Neutrophil (primary cell): ENCODE results near the gene FITM1.
A peak's percentile ranks its signal among the peaks of the same experiment; 100 is the strongest.

Source experiments
- H3K27ac ChIP-seq: fragments of 200-600 bp; sonication (generic); 2 replicates; pipeline ENCODE4 v1.5.1; 2016; ENCODE audit warnings: mild to moderate bottlenecking, moderate library complexity
- H3K27me3 ChIP-seq: fragments of 200-600 bp; sonication (generic); 2 replicates; pipeline ENCODE4 v1.6.0; 2016; ENCODE audit warnings: mild to moderate bottlenecking
- H3K36me3 ChIP-seq: fragments of 200-600 bp; sonication (generic); 2 replicates; pipeline ENCODE4 v1.5.1; 2017
- H3K4me1 ChIP-seq, 2 experiments: fragments of 200-600 bp in 1 of 2; sonication (generic) in 1 of 2; 1 replicate in 1 of 2; 2 replicates in 1 of 2; pipeline versions ENCODE4 v1.5.1 to v1.6.1; 2013 to 2016; ENCODE audit warnings: low read depth in 1 of 2, low read length in 1 of 2, mild to moderate bottlenecking in 1 of 2, moderate library complexity in 1 of 2; ENCODE audit not compliant: control insufficient read depth in 1 of 2, insufficient read depth in 1 of 2
- H3K4me3 ChIP-seq, 2 experiments: fragments of 200-600 bp in 1 of 2; sonication (generic) in 1 of 2; 1 replicate in 1 of 2; 2 replicates in 1 of 2; pipeline ENCODE4 v1.5.1; 2013 to 2016; ENCODE audit warnings: low read depth in 1 of 2, low read length in 1 of 2, mild to moderate bottlenecking in 1 of 2, moderate library complexity in 1 of 2
- H3K9me3 ChIP-seq: fragments of 200-600 bp; sonication (generic); 2 replicates; pipeline ENCODE4 v1.5.1; 2016
- TF ChIP-seq, protein P1 (sequence below): fragments of 200-600 bp; sonication (generic); IDR thresholded peaks from 2 replicates; pipeline ENCODE4 v1.5.1; 2016; ENCODE audit warnings: antibody characterized with exemption

Gene FITM1

DNA sequence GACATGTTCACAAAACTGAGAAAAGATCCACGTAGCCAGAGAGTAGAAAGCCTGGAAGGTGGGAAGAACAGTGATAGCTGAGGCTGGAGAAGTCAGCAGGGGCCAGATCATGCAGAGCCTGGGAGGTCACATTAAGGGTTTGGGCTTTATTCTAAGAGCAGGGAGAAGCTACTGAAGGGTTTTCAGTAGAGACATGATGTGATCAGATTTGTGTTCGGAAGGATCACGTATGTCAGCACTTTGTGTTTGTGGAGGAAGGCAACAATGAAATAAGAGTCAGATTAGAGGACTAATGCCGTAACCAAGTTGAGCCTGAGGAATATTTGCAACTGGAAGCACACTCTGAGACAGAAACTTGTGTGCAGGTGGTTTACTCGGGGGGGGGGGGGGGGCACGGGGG, 40.6 kb upstream of the FITM1 start:
- TF ChIP-seq, protein P1, sequence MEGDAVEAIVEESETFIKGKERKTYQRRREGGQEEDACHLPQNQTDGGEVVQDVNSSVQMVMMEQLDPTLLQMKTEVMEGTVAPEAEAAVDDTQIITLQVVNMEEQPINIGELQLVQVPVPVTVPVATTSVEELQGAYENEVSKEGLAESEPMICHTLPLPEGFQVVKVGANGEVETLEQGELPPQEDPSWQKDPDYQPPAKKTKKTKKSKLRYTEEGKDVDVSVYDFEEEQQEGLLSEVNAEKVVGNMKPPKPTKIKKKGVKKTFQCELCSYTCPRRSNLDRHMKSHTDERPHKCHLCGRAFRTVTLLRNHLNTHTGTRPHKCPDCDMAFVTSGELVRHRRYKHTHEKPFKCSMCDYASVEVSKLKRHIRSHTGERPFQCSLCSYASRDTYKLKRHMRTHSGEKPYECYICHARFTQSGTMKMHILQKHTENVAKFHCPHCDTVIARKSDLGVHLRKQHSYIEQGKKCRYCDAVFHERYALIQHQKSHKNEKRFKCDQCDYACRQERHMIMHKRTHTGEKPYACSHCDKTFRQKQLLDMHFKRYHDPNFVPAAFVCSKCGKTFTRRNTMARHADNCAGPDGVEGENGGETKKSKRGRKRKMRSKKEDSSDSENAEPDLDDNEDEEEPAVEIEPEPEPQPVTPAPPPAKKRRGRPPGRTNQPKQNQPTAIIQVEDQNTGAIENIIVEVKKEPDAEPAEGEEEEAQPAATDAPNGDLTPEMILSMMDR: no peak
- peaks cover 10 to 12% of the 10 kb centered on the region in 2 experiments for H3K4me1 ChIP-seq
- H3K36me3 ChIP-seq: no peaks in the 10 kb centered on the region
- H3K9me3 ChIP-seq: no peaks in the 10 kb centered on the region
- H3K4me3 ChIP-seq: no peak overlapping the region
- H3K27me3 ChIP-seq: peaks cover 10% of the 10 kb centered on the region
- H3K27ac ChIP-seq: no peak overlapping the region

- H3K27me3 ChIP-seq: peaks cover 29% of the 10 kb centered on the region
- no peaks in the 10 kb centered on the region for H3K36me3 ChIP-seq
- no peak overlapping the region for H3K27ac ChIP-seq
- no peaks in the 10 kb centered on the region for H3K9me3 ChIP-seq
- H3K4me3 ChIP-seq: no peak overlapping the region
- H3K4me1 ChIP-seq: peaks cover 11 to 14% of the 10 kb centered on the region in 2 experiments
- TF ChIP-seq, protein P1: no peak
Measured at GRCh38 chr14:24092110-24092504, 38.4 kb upstream of the FITM1 start.

DNA sequence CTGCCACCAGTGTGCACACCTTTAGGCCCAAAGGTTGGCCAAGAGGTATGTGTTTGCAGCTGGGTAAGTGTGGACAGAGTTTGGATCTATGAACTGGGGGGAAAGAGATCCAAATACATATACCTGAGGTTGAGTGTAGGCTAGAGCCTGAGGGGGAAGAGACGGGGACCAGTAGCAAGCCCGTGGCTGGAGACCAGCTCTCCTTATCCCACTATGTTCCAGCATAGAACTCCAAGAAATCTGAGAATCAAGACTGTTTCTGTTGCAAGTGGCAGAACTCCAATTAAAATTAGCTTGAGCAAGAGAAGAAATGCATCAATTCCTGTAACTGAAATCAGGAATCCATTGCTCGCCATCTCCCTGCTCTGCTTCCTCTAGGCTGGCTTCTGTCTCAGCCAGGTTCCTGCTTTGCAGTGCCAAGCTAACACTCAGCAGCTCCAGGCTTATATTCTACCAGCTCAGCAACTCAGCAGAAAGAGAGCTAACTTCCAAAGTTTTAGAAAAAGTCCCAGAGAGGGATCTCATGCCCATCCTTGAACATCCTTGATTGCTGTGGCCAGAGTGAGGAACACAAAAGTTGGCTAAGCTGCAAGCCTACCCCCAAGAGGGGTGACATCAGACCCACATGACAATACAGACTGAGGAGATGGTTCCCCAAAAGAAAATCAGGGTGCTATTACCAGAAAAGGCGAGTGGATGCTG, 37.8 kb upstream of the FITM1 start:
- H3K27me3 ChIP-seq: peaks cover 34% of the 10 kb centered on the region
- no peak overlapping the region for H3K27ac ChIP-seq
- TF ChIP-seq, protein P1: no peak
- peaks cover 11 to 14% of the 10 kb centered on the region in 2 experiments for H3K4me1 ChIP-seq
- H3K4me3 ChIP-seq: no peak overlapping the region
- H3K9me3 ChIP-seq: no peaks in the 10 kb centered on the region
- H3K36me3 ChIP-seq: no peaks in the 10 kb centered on the region

GRCh38 chr14:24093207-24093900, 37.1 kb upstream of the FITM1 start:
- Histone ChIP-seq H3K27me3 (peaks cover 38% of the 10 kb centered on the region), H3K4me3 (peak overlapping the region; percentile 74 to 99), H3K27ac (peak overlapping the region; percentile 81), H3K36me3 (no peaks in the 10 kb centered on the region), H3K4me1 (peaks cover 11 to 14% of the 10 kb centered on the region in 2 experiments), H3K9me3 (no peaks in the 10 kb centered on the region)
- TF ChIP-seq, protein P1: no peak

DNA sequence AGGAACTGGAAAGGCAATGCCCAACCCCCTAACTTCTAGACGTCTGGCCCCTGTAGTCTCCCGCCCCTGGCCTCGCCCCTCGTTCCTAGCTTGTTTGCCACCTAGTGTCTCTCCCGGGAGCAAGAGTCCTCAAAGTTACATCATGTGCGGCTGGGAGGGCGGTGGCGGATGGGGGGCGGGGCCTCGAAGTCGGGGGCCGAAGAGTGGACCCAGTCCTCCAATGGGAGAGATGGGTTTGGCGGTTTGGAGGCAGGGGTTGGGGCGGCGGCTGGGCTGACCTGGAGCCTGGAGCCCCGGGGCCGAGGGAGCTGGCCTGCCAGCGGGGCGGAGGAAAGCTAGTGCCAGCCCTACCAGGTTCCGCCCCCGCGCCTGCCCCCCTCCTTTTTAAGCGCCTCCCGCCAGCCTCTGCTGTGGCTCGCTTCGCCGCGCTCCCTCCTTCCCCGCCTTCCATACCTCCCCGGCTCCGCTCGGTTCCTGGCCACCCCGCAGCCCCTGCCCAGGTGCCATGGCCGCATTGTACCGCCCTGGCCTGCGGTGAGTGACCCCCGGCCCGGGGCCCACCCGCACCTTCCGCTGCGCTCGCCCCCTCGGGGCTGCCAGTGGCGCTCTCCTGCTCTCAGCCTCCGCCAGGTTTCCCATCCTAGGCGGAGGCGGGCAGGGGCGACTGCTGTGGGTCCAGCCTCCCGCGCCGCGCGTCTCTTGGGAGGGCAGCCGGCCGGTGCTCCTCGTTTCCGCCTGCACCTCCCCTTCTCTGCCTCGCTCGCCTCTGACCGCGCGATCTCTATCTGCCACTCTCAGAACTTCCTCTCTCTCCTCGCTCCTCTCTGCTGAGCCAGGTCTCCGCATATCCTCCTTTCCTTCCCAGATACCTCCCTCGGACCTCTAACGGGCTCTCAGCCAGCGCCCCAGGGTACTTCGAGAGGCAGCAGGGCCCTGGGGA, 36.3 kb upstream of the FITM1 start, which contains the start of gene PCK2:
PCK2 (plus strand) TSS at position 411 of the 940 bp plus-strand sequence; CDS start at position 506, 95 bp downstream.
- Histone ChIP-seq H3K36me3 (no peaks in the 10 kb centered on the region), H3K27ac (peak within 1 kb of the TSS; percentile 81), H3K27me3 (peaks cover 38% of the 10 kb centered on the region), H3K9me3 (no peaks in the 10 kb centered on the region), H3K4me3 (peak within 1 kb of the TSS; percentile 74 to 99), H3K4me1 (peaks cover 11 to 14% of the 10 kb centered on the region in 2 experiments)
- TF ChIP-seq, protein P1: peak; percentile 12
